Fibroblast of lung (primary cell): ENCODE results near the gene ADRB1. TPM values are rescaled to one million over a fixed set of nuclear protein-coding genes. Genes with fewer than 3 reads are reported as not detected.
A peak's percentile ranks its signal among the peaks of the same experiment; 100 is the strongest.

Source experiments
- DNase-seq, 2 donors: peaks; one replicate each; pipeline versions ENCODE4 v3.0.0 to v3.0.0-alpha.2; 2010; ENCODE audit warnings: low read depth in 2 of 2
- H2AFZ ChIP-seq: 2 replicates; pipeline ENCODE4 v1.5.1; 2012; ENCODE audit warnings: low read length, control low read depth, inconsistent platforms
- H3K27ac ChIP-seq: 2 replicates; pipeline ENCODE4 v1.5.1; 2011; ENCODE audit warnings: low read length, control low read depth; ENCODE audit not compliant: insufficient read depth
- H3K27me3 ChIP-seq: 2 replicates; pipeline ENCODE4 v1.5.1; 2011; ENCODE audit warnings: mild to moderate bottlenecking, low read length; ENCODE audit not compliant: control insufficient read depth, insufficient read depth
- H3K36me3 ChIP-seq: 2 replicates; pipeline ENCODE4 v1.5.1; 2011; ENCODE audit warnings: low read length; ENCODE audit not compliant: control insufficient read depth, insufficient read depth
- H3K4me1 ChIP-seq: 2 replicates; pipeline ENCODE4 v1.5.1; 2011; ENCODE audit warnings: low read length; ENCODE audit not compliant: control insufficient read depth, insufficient read depth; ENCODE audit errors: extremely low read depth
- H3K4me2 ChIP-seq: 2 replicates; pipeline ENCODE4 v1.5.1; 2011; ENCODE audit warnings: low read length, control low read depth; ENCODE audit not compliant: insufficient read depth; ENCODE audit errors: extremely low read depth
- H3K4me3 ChIP-seq, 4 experiments: fragments of 200-600 bp in 1 of 4; sonication (generic) in 1 of 4; replicated peaks in 1 of 4; 2 replicates each; pipeline ENCODE4 v1.5.1; 2011 to 2016; ENCODE audit warnings: low read length in 4 of 4, low read depth in 3 of 4, mild to moderate bottlenecking in 3 of 4, control low read depth in 2 of 4, inconsistent platforms in 1 of 4, mixed read lengths in 1 of 4; ENCODE audit not compliant: insufficient read depth in 1 of 4; ENCODE audit errors: control extremely low read depth in 1 of 4
- H3K79me2 ChIP-seq: 2 replicates; pipeline ENCODE4 v1.5.1; 2012; ENCODE audit warnings: mild to moderate bottlenecking, low read length, inconsistent platforms; ENCODE audit not compliant: control insufficient read depth, insufficient read depth
- H3K9ac ChIP-seq: 2 replicates; pipeline ENCODE4 v1.5.1; 2011; ENCODE audit warnings: mild to moderate bottlenecking, low read length, control low read depth; ENCODE audit not compliant: insufficient read depth
- H3K9me3 ChIP-seq: 2 replicates; pipeline ENCODE4 v1.5.1; 2012; ENCODE audit warnings: low read depth, low read length; ENCODE audit not compliant: control insufficient read depth, insufficient read depth
- H4K20me1 ChIP-seq: 2 replicates; pipeline ENCODE4 v1.5.1; 2011; ENCODE audit warnings: low read length; ENCODE audit not compliant: control insufficient read depth, insufficient read depth; ENCODE audit errors: extremely low read depth
- CTCF ChIP-seq, 2 donors: IDR thresholded peaks in 1 of 2; conservative IDR thresholded peaks in 1 of 2; 1 replicate in 1 of 2; 2 replicates in 1 of 2; pipeline ENCODE4 v1.5.1; 2011 to 2012; ENCODE audit warnings: low read length in 2 of 2, control low read depth in 1 of 2, inconsistent platforms in 1 of 2, low read depth in 1 of 2, mild to moderate bottlenecking in 1 of 2
- EZH2 ChIP-seq: IDR thresholded peaks from 2 replicates; pipeline ENCODE4 v1.5.1; 2012; ENCODE audit warnings: low read length, control low read depth, mild to moderate bottlenecking; ENCODE audit errors: missing control alignments
- polyA plus RNA-seq, 2 donors: library from polyadenylated mRNA; depleted of rRNA in 1 of 2; stranded (reverse) in 1 of 2; unstranded in 1 of 2; fragments of >200 nt; gene quantifications; 2 replicates each; pipeline ENCODE4 v1.2.1, GENCODE V29; 2011 to 2012; ENCODE audit warnings: missing spikeins in 1 of 2
- total RNA-seq: library from RNA; depleted of rRNA; stranded (reverse); fragments of >200 nt; gene quantifications from 2 replicates; pipeline ENCODE4 v1.2.1, GENCODE V29; 2014

ADRB1 gene
- total and polyA plus RNA-seq, 2 donors (not counting 1 experiment from before 2014, with no cell fraction given), result not detected

GRCh38 chr10:114021717-114022680 is 21.7 kb upstream of the ADRB1 start:
- H3K36me3 ChIP-seq, result no peaks in the 10 kb centered on the region
- no peak overlapping the region for H3K4me3 ChIP-seq
- peak; percentile 11 to 30 for DNase-seq
- H2AFZ ChIP-seq, result no peak overlapping the region
- no peaks in the 10 kb centered on the region for H3K79me2 ChIP-seq
- H3K4me2 ChIP-seq, result no peak overlapping the region
- no peak overlapping the region for H3K27ac ChIP-seq
- no peak overlapping the region for H3K9ac ChIP-seq
- TF ChIP-seq CTCF (conservative IDR thresholded peaks at IDR 0.05 in 1 of 2, IDR thresholded peaks at IDR 0.05 in 1 of 2; ENCODE audit: low read depth in 1 of 2, low read length in 2 of 2), result no peak
- TF ChIP-seq EZH2, result no peak
- H3K27me3 ChIP-seq, result no peaks in the 10 kb centered on the region
- H3K4me1 ChIP-seq, result no peaks in the 10 kb centered on the region
- H3K9me3 ChIP-seq, result no peaks in the 10 kb centered on the region
- H4K20me1 ChIP-seq, result no peaks in the 10 kb centered on the region

GRCh38 chr10:114022766-114023597 is 20.7 kb upstream of the ADRB1 start:
- DNase-seq, result peak; percentile 66 to 80
- Histone ChIP-seq H3K9ac (no peak overlapping the region), H4K20me1 (no peaks in the 10 kb centered on the region), H3K79me2 (no peaks in the 10 kb centered on the region), H3K27ac (no peak overlapping the region), H3K4me3 (no peak overlapping the region), H2AFZ (no peak overlapping the region), H3K27me3 (no peaks in the 10 kb centered on the region), H3K4me2 (no peak overlapping the region), H3K9me3 (no peaks in the 10 kb centered on the region), H3K4me1 (no peaks in the 10 kb centered on the region), H3K36me3 (no peaks in the 10 kb centered on the region)
- TF ChIP-seq EZH2 (no peak), CTCF (conservative IDR thresholded peaks at IDR 0.05 in 1 of 2, IDR thresholded peaks at IDR 0.05 in 1 of 2; ENCODE audit: low read depth in 1 of 2, low read length in 2 of 2) (no peak)
